Activated CD4-positive, alpha-beta T cell treated with anti-CD3 and anti-CD28 coated beads for 36 hours (primary cell): ENCODE results near the gene BATF. TPM values are rescaled to one million over a fixed set of nuclear protein-coding genes. Genes with fewer than 3 reads are reported as not detected.
"Not testable (repeated sequence)": the region's sequence is repeated elsewhere in the genome, so short reads cannot be mapped to it uniquely, and the experiment has no call there.

Source experiments
- ATAC-seq: fragments of 200-7000 bp; cut with Tn5 transposase; one replicate; pipeline ENCODE4 v1.10.0; 2021; ENCODE audit warnings: mild to moderate bottlenecking, moderate library complexity
- CTCF ChIA-PET: fragments of 350-600 bp; sonication (Branson Sonifier 250); formaldehyde crosslinking; loops from one replicate; lab custom pipeline; 2021; ENCODE audit warnings: antibody characterized with exemption; lab: Charles Lee
- POLR2A ChIA-PET: fragments of 350-600 bp; sonication (Branson Sonifier 250); formaldehyde crosslinking; loops from one replicate; lab custom pipeline; 2021; ENCODE audit warnings: antibody characterized with exemption, inconsistent platforms; lab: Charles Lee
- DNase-seq: peaks from one replicate; pipeline ENCODE4 v3.0.0-alpha.2; 2020
- H3K27ac Mint-ChIP-seq: one replicate; pipeline ENCODE4 v1.8.0; 2021; ENCODE audit warnings: mixed read lengths
- H3K27me3 Mint-ChIP-seq: one replicate; pipeline ENCODE4 v1.8.0; 2021; ENCODE audit warnings: mixed read lengths
- H3K36me3 Mint-ChIP-seq: one replicate; pipeline ENCODE4 v1.8.0; 2021; ENCODE audit warnings: low read depth, mixed read lengths
- H3K4me1 Mint-ChIP-seq: one replicate; pipeline ENCODE4 v1.8.0; 2021; ENCODE audit warnings: mixed read lengths
- H3K4me3 Mint-ChIP-seq: one replicate; pipeline ENCODE4 v1.8.0; 2021; ENCODE audit warnings: mild to moderate bottlenecking, moderate library complexity, mixed read lengths
- H3K9me3 Mint-ChIP-seq: one replicate; pipeline ENCODE4 v1.8.0; 2021; ENCODE audit warnings: low read depth, mixed read lengths
- intact Hi-C, 2 experiments: fragments of 100-400 bp; cut with DNase I in 1 of 2; cut with micrococcal nuclease in 1 of 2; formaldehyde crosslinking; loops; one replicate each; pipeline versions ENCODE4 v1.14.2 to v1.15.1; 2022 to 2024; cut with DNase I, micrococcal nuclease
- total RNA-seq, 2 experiments: library from RNA; stranded (reverse); gene quantifications; one replicate each; pipeline ENCODE4 v1.2.3, GENCODE V29; 2021

Gene BATF, protein sequence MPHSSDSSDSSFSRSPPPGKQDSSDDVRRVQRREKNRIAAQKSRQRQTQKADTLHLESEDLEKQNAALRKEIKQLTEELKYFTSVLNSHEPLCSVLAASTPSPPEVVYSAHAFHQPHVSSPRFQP
- total RNA-seq: 100 to 1,000 TPM; 165 to 187 TPM

- POLR2A ChIA-PET: interaction anchor here (0.9 to 5.3 kb wide), 6 partner anchors 17 to 44 kb away, joined by 3 to 35 read pairs (median 14); no protein-coding TSS in a partner anchor
- peak; percentile 87 for DNase-seq
- H3K36me3 Mint-ChIP-seq: peaks cover 55% of the 10 kb centered on the region
- peaks cover 68% of the 10 kb centered on the region for H3K4me1 Mint-ChIP-seq
- no peaks in the 10 kb centered on the region for H3K27me3 Mint-ChIP-seq
- H3K4me3 Mint-ChIP-seq: peak within 1 kb of the TSS; percentile 100
- H3K27ac Mint-ChIP-seq: peak within 1 kb of the TSS; percentile 100
- ATAC-seq: peak; percentile 60
- intact Hi-C loops: loop anchor here (1.0 to 5.0 kb wide), 7 partner anchors 20 to 275 kb away; partner anchors contain the start of gene TTLL5 (in 1 of the 2)
- CTCF ChIA-PET: interaction anchor here (0.6 to 6.1 kb wide), 16 partner anchors 9 to 55 kb away, joined by 3 to 27 read pairs (median 4); no protein-coding TSS in a partner anchor
- H3K9me3 Mint-ChIP-seq: peaks cover 3% of the 10 kb centered on the region
Observed at GRCh38 chr14:75522224-75522982, at the start of gene BATF. TSS of gene BATF (plus strand) at chr14:75522469. CDS start at chr14:75522683, 214 bp downstream.

GRCh38 chr14:75474127-75474526 lies 48.1 kb upstream of the BATF start:
- H3K9me3 Mint-ChIP-seq, CTCF ChIA-PET, H3K27ac Mint-ChIP-seq, ATAC-seq, intact Hi-C loops, H3K36me3 Mint-ChIP-seq, POLR2A ChIA-PET, H3K27me3 Mint-ChIP-seq, H3K4me3 Mint-ChIP-seq, DNase-seq, H3K4me1 Mint-ChIP-seq: not testable (repeated sequence)

GRCh38 chr14:75476274-75476995 lies 45.8 kb upstream of the BATF start:
- ATAC-seq (no peak), DNase-seq (no peak)
- Mint-ChIP-seq H3K9me3 (no peaks in the 10 kb centered on the region), H3K4me1 (no peaks in the 10 kb centered on the region), H3K27me3 (peaks cover 2% of the 10 kb centered on the region), H3K4me3 (no peak overlapping the region), H3K36me3 (no peaks in the 10 kb centered on the region), H3K27ac (no peak overlapping the region)
- intact Hi-C loops: no loop called here
- POLR2A ChIA-PET: interaction anchor here (1.0 kb wide), 1 partner anchor 14 kb away, joined by 3 read pairs; no protein-coding TSS in a partner anchor
- CTCF ChIA-PET: interaction anchor here (0.9 to 1.3 kb wide), 2 partner anchors 10 to 168 kb away, joined by 3 to 4 read pairs; no protein-coding TSS in a partner anchor

- Mint-ChIP-seq H3K27me3 (peaks cover 2% of the 10 kb centered on the region), H3K9me3 (no peaks in the 10 kb centered on the region), H3K36me3 (no peaks in the 10 kb centered on the region), H3K4me1 (no peaks in the 10 kb centered on the region), H3K27ac (no peak overlapping the region), H3K4me3 (no peak overlapping the region)
- CTCF ChIA-PET: interaction anchor here (0.6 to 1.5 kb wide), 3 partner anchors 11 to 60 kb away, joined by 3 to 8 read pairs (median 3); no protein-coding TSS in a partner anchor
- DNase-seq: no peak
- intact Hi-C loops: no loop called here
- POLR2A ChIA-PET: no interaction called here
- no peak for ATAC-seq
Observed at GRCh38 chr14:75477881-75478280, 44.4 kb upstream of the BATF start.

GRCh38 chr14:75479770-75480600 lies 42.3 kb upstream of the BATF start:
- POLR2A ChIA-PET: no interaction called here
- intact Hi-C loops: no loop called here
- H3K9me3 Mint-ChIP-seq: no peaks in the 10 kb centered on the region

DNA sequence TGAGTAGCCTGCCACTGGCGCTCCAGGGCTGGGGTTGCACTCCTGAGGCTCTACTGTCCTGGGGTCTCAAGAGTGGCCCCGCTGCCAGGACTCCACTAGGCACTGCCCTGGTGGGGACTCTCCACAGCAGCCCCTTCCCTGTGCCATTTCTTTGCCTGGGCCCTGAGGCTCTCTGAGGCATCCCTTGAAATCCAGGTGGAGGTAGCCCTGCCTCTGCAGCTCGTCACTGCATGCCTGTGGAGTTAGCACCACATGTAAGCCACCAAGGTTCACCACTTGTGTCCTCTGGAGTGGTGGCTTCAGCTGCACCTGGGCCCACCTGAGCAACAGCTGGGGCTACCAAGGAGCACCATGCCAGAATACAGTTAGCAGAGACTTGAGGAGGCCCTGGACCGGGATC lies 39.9 kb upstream of the BATF start:
- ChIA-PET CTCF (no interaction called here), POLR2A (no interaction called here)
- Mint-ChIP-seq H3K27me3 (no peaks in the 10 kb centered on the region), H3K9me3 (no peaks in the 10 kb centered on the region), H3K4me1 (peaks cover 15% of the 10 kb centered on the region), H3K36me3 (no peaks in the 10 kb centered on the region), H3K4me3 (no peak overlapping the region), H3K27ac (no peak overlapping the region)
- DNase-seq (no peak), ATAC-seq (no peak)
- intact Hi-C loops: no loop called here

More at GRCh38 chr14:75479770-75480600, 42.3 kb upstream of the BATF start:
- Mint-ChIP-seq H3K36me3 (no peaks in the 10 kb centered on the region), H3K4me3 (no peak overlapping the region), H3K27ac (no peak overlapping the region), H3K27me3 (peaks cover 2% of the 10 kb centered on the region), H3K4me1 (no peaks in the 10 kb centered on the region)
- DNase-seq: no peak
- ATAC-seq: no peak
- CTCF ChIA-PET: interaction anchor here (0.6 to 1.7 kb wide), 4 partner anchors 12 to 225 kb away, joined by 3 to 5 read pairs (median 3); no protein-coding TSS in a partner anchor

DNA sequence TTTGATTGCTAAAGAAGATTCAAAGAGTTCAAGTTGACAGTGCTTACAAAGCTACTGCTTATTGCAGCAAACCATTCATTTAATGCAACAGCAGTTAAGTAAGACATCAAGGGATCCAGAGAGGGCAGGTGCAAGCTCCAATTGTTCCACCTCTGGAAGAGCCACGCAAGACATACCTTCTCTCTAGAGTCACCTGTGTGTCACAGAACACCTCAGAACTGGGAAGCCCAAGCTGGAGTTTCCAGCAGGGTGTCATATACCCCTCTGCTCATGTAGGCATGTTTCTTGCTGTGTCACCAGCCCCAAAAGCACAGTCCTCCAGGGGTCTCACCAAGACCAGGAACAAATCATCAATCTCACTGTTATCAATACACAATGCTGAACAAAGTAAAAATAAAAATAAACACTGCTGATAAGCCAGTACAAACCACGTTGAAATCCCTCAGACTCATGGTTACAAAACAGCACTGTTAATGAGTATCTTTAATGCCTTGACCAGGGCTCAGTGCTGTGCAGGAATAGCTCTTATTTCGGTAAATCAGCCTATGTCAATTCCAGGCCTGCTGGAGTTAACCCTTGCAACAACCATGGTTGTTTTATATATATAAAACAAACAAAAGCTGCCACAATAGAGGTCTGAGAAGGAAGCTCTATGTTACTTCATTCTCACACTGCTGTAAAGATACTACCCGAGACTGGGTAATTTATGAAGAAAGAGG lies 37.4 kb upstream of the BATF start:
- H3K4me3 Mint-ChIP-seq: no peak overlapping the region
- POLR2A ChIA-PET: no interaction called here
- H3K27me3 Mint-ChIP-seq: no peaks in the 10 kb centered on the region
- no peak for DNase-seq
- no peak overlapping the region for H3K27ac Mint-ChIP-seq
- no peaks in the 10 kb centered on the region for H3K36me3 Mint-ChIP-seq
- intact Hi-C loops: loop anchor here in 1 of 2 experiments (5.0 kb wide), 2 partner anchors 77 to 358 kb away; partner anchors contain the start of gene NEK9
- H3K9me3 Mint-ChIP-seq: no peaks in the 10 kb centered on the region
- no peak for ATAC-seq
- peaks cover 30% of the 10 kb centered on the region for H3K4me1 Mint-ChIP-seq
- CTCF ChIA-PET: interaction anchor here (0.6 kb wide), 1 partner anchor 19 kb away, joined by 4 read pairs; no protein-coding TSS in a partner anchor

GRCh38 chr14:75486318-75486717 lies 36.0 kb upstream of the BATF start:
- ATAC-seq (no peak), DNase-seq (no peak)
- Mint-ChIP-seq H3K9me3 (peaks cover 3% of the 10 kb centered on the region), H3K4me1 (peaks cover 30% of the 10 kb centered on the region), H3K27me3 (no peaks in the 10 kb centered on the region), H3K36me3 (no peaks in the 10 kb centered on the region), H3K4me3 (no peak overlapping the region), H3K27ac (no peak overlapping the region)
- ChIA-PET CTCF (interaction anchor here (1.0 to 1.6 kb wide), 4 partner anchors 9 to 22 kb away, joined by 3 to 6 read pairs (median 4); no protein-coding TSS in a partner anchor), POLR2A (no interaction called here)
- intact Hi-C loops: loop anchor here (2.0 to 5.0 kb wide), 3 partner anchors 64 to 359 kb away; partner anchors contain the start of gene NEK9 (in 1 of the 2)

GRCh38 chr14:75487155-75487671 lies 35.1 kb upstream of the BATF start:
- peaks cover 3% of the 10 kb centered on the region for H3K9me3 Mint-ChIP-seq
- DNase-seq: peak; percentile 24
- H3K4me1 Mint-ChIP-seq: peaks cover 32% of the 10 kb centered on the region
- ChIA-PET CTCF (interaction anchor here (0.6 to 3.2 kb wide), 16 partner anchors 8 to 200 kb away, joined by 3 to 25 read pairs (median 4); partner anchors contain the start of gene BATF), POLR2A (interaction anchor here (0.6 to 1.3 kb wide), 5 partner anchors 28 to 320 kb away, joined by 3 to 9 read pairs (median 7); partner anchors contain the start of gene TTLL5)
- no peak overlapping the region for H3K27ac Mint-ChIP-seq
- peak; percentile 89 for ATAC-seq
- H3K4me3 Mint-ChIP-seq: no peak overlapping the region
- no peaks in the 10 kb centered on the region for H3K27me3 Mint-ChIP-seq
- intact Hi-C loops: loop anchor here (1.0 to 5.0 kb wide), 4 partner anchors 64 to 360 kb away; partner anchors contain the start of gene NEK9 (in 1 of the 2)
- no peaks in the 10 kb centered on the region for H3K36me3 Mint-ChIP-seq
